ENCODE results near the gene PRPF38B.

The PRPF38B gene

GRCh38 chr1:108719656-108720435, 27.7 kb downstream of the PRPF38B start:
- H3K9me3 ChIP-seq (ENCODE audit: control insufficient read depth, insufficient read depth, low read length), result no peaks in the 10 kb centered on the region
- H3K4me1 ChIP-seq (ENCODE audit: insufficient read depth, low read length), result peaks cover 27% of the 10 kb centered on the region
- H3K36me3 ChIP-seq (ENCODE audit: insufficient read depth, low read length), result no peaks in the 10 kb centered on the region
- H3K9ac ChIP-seq (ENCODE audit: low read depth, low read length), result no peak overlapping the region

- Histone ChIP-seq H3K36me3 (ENCODE audit: insufficient read depth, low read length) (no peaks in the 10 kb centered on the region), H3K9me3 (ENCODE audit: control insufficient read depth, insufficient read depth, low read length) (no peaks in the 10 kb centered on the region), H3K9ac (ENCODE audit: low read depth, low read length) (no peak overlapping the region), H3K4me1 (ENCODE audit: insufficient read depth, low read length) (peaks cover 27% of the 10 kb centered on the region)
These were observed 30.2 kb downstream of the PRPF38B start for GRCh38 chr1:108722292-108722691.

GRCh38 chr1:108725906-108726305, 33.8 kb downstream of the PRPF38B start:
- Histone ChIP-seq H3K36me3 (ENCODE audit: insufficient read depth, low read length) (no peaks in the 10 kb centered on the region), H3K4me1 (ENCODE audit: insufficient read depth, low read length) (peaks cover 1% of the 10 kb centered on the region; the same call in 1 of the 2 replicates), H3K9ac (ENCODE audit: low read depth, low read length) (no peak overlapping the region), H3K9me3 (ENCODE audit: control insufficient read depth, insufficient read depth, low read length) (no peaks in the 10 kb centered on the region)

- Histone ChIP-seq H3K36me3 (ENCODE audit: insufficient read depth, low read length) (no peaks in the 10 kb centered on the region), H3K9me3 (ENCODE audit: control insufficient read depth, insufficient read depth, low read length) (no peaks in the 10 kb centered on the region), H3K4me1 (ENCODE audit: insufficient read depth, low read length) (no peaks in the 10 kb centered on the region), H3K9ac (ENCODE audit: low read depth, low read length) (no peak overlapping the region)
These were observed 36.3 kb downstream of the PRPF38B start for GRCh38 chr1:108728327-108728923.

GRCh38 chr1:108729481-108729880, 37.4 kb downstream of the PRPF38B start:
- H3K36me3 ChIP-seq (ENCODE audit: insufficient read depth, low read length), result no peaks in the 10 kb centered on the region
- H3K9me3 ChIP-seq (ENCODE audit: control insufficient read depth, insufficient read depth, low read length), result no peaks in the 10 kb centered on the region
- no peaks in the 10 kb centered on the region for H3K4me1 ChIP-seq (ENCODE audit: insufficient read depth, low read length)
- H3K9ac ChIP-seq (ENCODE audit: low read depth, low read length), result no peak overlapping the region

GRCh38 chr1:108732398-108732797, 40.3 kb downstream of the PRPF38B start:
- Histone ChIP-seq H3K36me3 (ENCODE audit: insufficient read depth, low read length) (no peaks in the 10 kb centered on the region), H3K4me1 (ENCODE audit: insufficient read depth, low read length) (no peaks in the 10 kb centered on the region), H3K9me3 (ENCODE audit: control insufficient read depth, insufficient read depth, low read length) (no peaks in the 10 kb centered on the region), H3K9ac (ENCODE audit: low read depth, low read length) (no peak overlapping the region)

- Histone ChIP-seq H3K36me3 (ENCODE audit: insufficient read depth, low read length) (no peaks in the 10 kb centered on the region), H3K9ac (ENCODE audit: low read depth, low read length) (no peak overlapping the region), H3K4me1 (ENCODE audit: insufficient read depth, low read length) (no peaks in the 10 kb centered on the region; the same call in 1 of the 2 replicates), H3K9me3 (ENCODE audit: control insufficient read depth, insufficient read depth, low read length) (no peaks in the 10 kb centered on the region)
These were observed 42.2 kb downstream of the PRPF38B start for GRCh38 chr1:108734171-108734865.

GRCh38 chr1:108742253-108742652, 50.1 kb downstream of the PRPF38B start:
- Histone ChIP-seq H3K4me1 (ENCODE audit: insufficient read depth, low read length) (peaks cover 7% of the 10 kb centered on the region; the same call in 1 of the 2 replicates), H3K9me3 (ENCODE audit: control insufficient read depth, insufficient read depth, low read length) (no peaks in the 10 kb centered on the region), H3K36me3 (ENCODE audit: insufficient read depth, low read length) (no peaks in the 10 kb centered on the region), H3K9ac (ENCODE audit: low read depth, low read length) (no peak overlapping the region)

- H3K9me3 ChIP-seq (ENCODE audit: control insufficient read depth, insufficient read depth, low read length), result no peaks in the 10 kb centered on the region
- 0 out of 2 replicates have a peak, but pooled peaks cover 5% of the 10 kb centered on the region for H3K4me1 ChIP-seq (ENCODE audit: insufficient read depth, low read length)
- no peaks in the 10 kb centered on the region for H3K36me3 ChIP-seq (ENCODE audit: insufficient read depth, low read length)
- H3K9ac ChIP-seq (ENCODE audit: low read depth, low read length), result no peak overlapping the region
These were observed 53.9 kb downstream of the PRPF38B start for GRCh38 chr1:108745980-108746381.

GRCh38 chr1:108746382-108747170, 54.5 kb downstream of the PRPF38B start, which contains the start of gene STXBP3:
STXBP3 (plus strand) TSS chr1:108746674; CDS start chr1:108746738, 64 bp downstream.
- Histone ChIP-seq H3K9me3 (ENCODE audit: control insufficient read depth, insufficient read depth, low read length) (no peaks in the 10 kb centered on the region), H3K36me3 (ENCODE audit: insufficient read depth, low read length) (no peaks in the 10 kb centered on the region), H3K9ac (ENCODE audit: low read depth, low read length) (peak within 1 kb of the TSS; percentile 79), H3K4me1 (ENCODE audit: insufficient read depth, low read length) (no peaks in the 10 kb centered on the region)

GRCh38 chr1:108747171-108747850, 55.2 kb downstream of the PRPF38B start:
- no peaks in the 10 kb centered on the region for H3K4me1 ChIP-seq (ENCODE audit: insufficient read depth, low read length)
- no peaks in the 10 kb centered on the region for H3K36me3 ChIP-seq (ENCODE audit: insufficient read depth, low read length)
- H3K9me3 ChIP-seq (ENCODE audit: control insufficient read depth, insufficient read depth, low read length), result no peaks in the 10 kb centered on the region
- peak overlapping the region; percentile 79 for H3K9ac ChIP-seq (ENCODE audit: low read depth, low read length)

GRCh38 chr1:108747898-108748297, 55.8 kb downstream of the PRPF38B start:
- H3K9ac ChIP-seq (ENCODE audit: low read depth, low read length), result no peak overlapping the region
- H3K9me3 ChIP-seq (ENCODE audit: control insufficient read depth, insufficient read depth, low read length), result no peaks in the 10 kb centered on the region
- H3K36me3 ChIP-seq (ENCODE audit: insufficient read depth, low read length), result no peaks in the 10 kb centered on the region; the same call in 1 of the 2 replicates
- no peaks in the 10 kb centered on the region for H3K4me1 ChIP-seq (ENCODE audit: insufficient read depth, low read length)

- H3K4me1 ChIP-seq (ENCODE audit: insufficient read depth, low read length), result no peaks in the 10 kb centered on the region
- no peak overlapping the region for H3K9ac ChIP-seq (ENCODE audit: low read depth, low read length)
- H3K9me3 ChIP-seq (ENCODE audit: control insufficient read depth, insufficient read depth, low read length), result no peaks in the 10 kb centered on the region
- no peaks in the 10 kb centered on the region; the same call in 1 of the 2 replicates for H3K36me3 ChIP-seq (ENCODE audit: insufficient read depth, low read length)
These were observed 57.0 kb downstream of the PRPF38B start for GRCh38 chr1:108749081-108749480.
